ENCODE results near the gene MOB3A.
"Not testable (repeated sequence)": the region's sequence is repeated elsewhere in the genome, so short reads cannot be mapped to it uniquely, and the experiment has no call there.

GRCh38 chr19:2131012-2131975 is 35.2 kb upstream of the MOB3A start:
- TF ChIP-seq HCFC1 (IDR thresholded peaks at IDR 0.05; ENCODE audit: low read depth, low read length); AFF4 (CRISPR knock-in tag; IDR thresholded peaks at IDR 0.05); CEBPB (IDR thresholded peaks at IDR 0.05; ENCODE audit: borderline replicate concordance, low read depth, low read length); E2F1 (CRISPR knock-in tag; IDR thresholded peaks at IDR 0.05); ZNF280D (CRISPR knock-in tag; IDR thresholded peaks at IDR 0.05); ESRRA (CRISPR knock-in tag; IDR thresholded peaks at IDR 0.05; ENCODE audit: low read depth); ZNF101 (CRISPR knock-in tag; IDR thresholded peaks at IDR 0.05; ENCODE audit: borderline replicate concordance, low read depth); ZNF326 (CRISPR knock-in tag; IDR thresholded peaks at IDR 0.05; ENCODE audit: borderline replicate concordance); POLR2A (IDR thresholded peaks at IDR 0.05; ENCODE audit: insufficient read depth in 1 of 2, low read depth in 2 of 2, low read length in 2 of 2): not testable (repeated sequence)

Data from HepG2 (cell line).